GM10847 (cell line): ENCODE results near the gene DNAJC24.

ENCODE experiments used
- POLR2A ChIP-seq: IDR thresholded peaks from 2 replicates; pipeline ENCODE4 v1.6.1; 2011; ENCODE audit not compliant: insufficient read length; ENCODE audit errors: extremely low read depth

DNAJC24 gene

GRCh38 chr11:31445621-31446020, 76.0 kb downstream of the DNAJC24 start:
- TF ChIP-seq POLR2A = no peak

- no peak for TF ChIP-seq POLR2A
Measured at GRCh38 chr11:31449040-31449439, 79.4 kb downstream of the DNAJC24 start.

- TF ChIP-seq POLR2A = no peak
Measured at GRCh38 chr11:31450841-31451240, 81.2 kb downstream of the DNAJC24 start.

- TF ChIP-seq POLR2A = no peak
Measured at GRCh38 chr11:31455177-31455576, 85.5 kb downstream of the DNAJC24 start.

GRCh38 chr11:31464436-31464835, 94.8 kb downstream of the DNAJC24 start:
- TF ChIP-seq POLR2A = no peak

GRCh38 chr11:31474083-31474482, 104.4 kb downstream of the DNAJC24 start:
- no peak for TF ChIP-seq POLR2A

GRCh38 chr11:31477528-31478222, 108.0 kb downstream of the DNAJC24 start:
- TF ChIP-seq POLR2A = no peak

- no peak for TF ChIP-seq POLR2A
Measured at GRCh38 chr11:31478223-31478590, 108.5 kb downstream of the DNAJC24 start.

- no peak for TF ChIP-seq POLR2A
Measured at GRCh38 chr11:31479066-31479465, 109.4 kb downstream of the DNAJC24 start.

- TF ChIP-seq POLR2A = no peak
Measured at GRCh38 chr11:31480930-31481329, 111.3 kb downstream of the DNAJC24 start.
